Activated T-cell treated with anti-CD3 and anti-CD28 coated beads, Interleukin-2, amount 50 U/mL, for 4 hours (primary cell): ENCODE measurements around the gene DNAAF2. TPM values are rescaled to one million over a fixed set of nuclear protein-coding genes. Genes with fewer than 3 reads are reported as not detected.
"Not testable (repeated sequence)": the region's sequence is repeated elsewhere in the genome, so short reads cannot be mapped to it uniquely, and the experiment has no call there.

Experiments used
- ATAC-seq, 2 donors: fragments of 200-7000 bp; cut with Tn5 transposase; one replicate each; pipeline ENCODE4 v1.10.0; 2021
- DNase-seq: peaks from one replicate; pipeline ENCODE4 v3.0.0-alpha.2; 2020
- H3K27me3 Mint-ChIP-seq: one replicate; pipeline ENCODE4 v1.8.0; 2021; ENCODE audit warnings: low read depth, mixed read lengths
- H3K36me3 Mint-ChIP-seq: one replicate; pipeline ENCODE4 v1.8.0; 2022; ENCODE audit warnings: mixed read lengths; ENCODE audit not compliant: insufficient read depth
- H3K4me1 Mint-ChIP-seq: one replicate; pipeline ENCODE4 v1.8.0; 2021; ENCODE audit warnings: low read depth, mixed read lengths
- H3K4me3 Mint-ChIP-seq: one replicate; pipeline ENCODE4 v1.8.0; 2021; ENCODE audit warnings: mild to moderate bottlenecking, moderate library complexity, mixed read lengths
- H3K9me3 Mint-ChIP-seq: one replicate; pipeline ENCODE4 v1.8.0; 2021; ENCODE audit warnings: mixed read lengths
- total RNA-seq, 3 donors: library from RNA; stranded (reverse); gene quantifications; one replicate each; pipeline ENCODE4 v1.2.1, GENCODE V29; 2021

Gene DNAAF2, protein sequence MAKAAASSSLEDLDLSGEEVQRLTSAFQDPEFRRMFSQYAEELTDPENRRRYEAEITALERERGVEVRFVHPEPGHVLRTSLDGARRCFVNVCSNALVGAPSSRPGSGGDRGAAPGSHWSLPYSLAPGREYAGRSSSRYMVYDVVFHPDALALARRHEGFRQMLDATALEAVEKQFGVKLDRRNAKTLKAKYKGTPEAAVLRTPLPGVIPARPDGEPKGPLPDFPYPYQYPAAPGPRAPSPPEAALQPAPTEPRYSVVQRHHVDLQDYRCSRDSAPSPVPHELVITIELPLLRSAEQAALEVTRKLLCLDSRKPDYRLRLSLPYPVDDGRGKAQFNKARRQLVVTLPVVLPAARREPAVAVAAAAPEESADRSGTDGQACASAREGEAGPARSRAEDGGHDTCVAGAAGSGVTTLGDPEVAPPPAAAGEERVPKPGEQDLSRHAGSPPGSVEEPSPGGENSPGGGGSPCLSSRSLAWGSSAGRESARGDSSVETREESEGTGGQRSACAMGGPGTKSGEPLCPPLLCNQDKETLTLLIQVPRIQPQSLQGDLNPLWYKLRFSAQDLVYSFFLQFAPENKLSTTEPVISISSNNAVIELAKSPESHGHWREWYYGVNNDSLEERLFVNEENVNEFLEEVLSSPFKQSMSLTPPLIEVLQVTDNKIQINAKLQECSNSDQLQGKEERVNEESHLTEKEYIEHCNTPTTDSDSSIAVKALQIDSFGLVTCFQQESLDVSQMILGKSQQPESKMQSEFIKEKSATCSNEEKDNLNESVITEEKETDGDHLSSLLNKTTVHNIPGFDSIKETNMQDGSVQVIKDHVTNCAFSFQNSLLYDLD
- 10 to 100 TPM; 17.0 to 18.9 (median 17.3) TPM for total RNA-seq

DNA sequence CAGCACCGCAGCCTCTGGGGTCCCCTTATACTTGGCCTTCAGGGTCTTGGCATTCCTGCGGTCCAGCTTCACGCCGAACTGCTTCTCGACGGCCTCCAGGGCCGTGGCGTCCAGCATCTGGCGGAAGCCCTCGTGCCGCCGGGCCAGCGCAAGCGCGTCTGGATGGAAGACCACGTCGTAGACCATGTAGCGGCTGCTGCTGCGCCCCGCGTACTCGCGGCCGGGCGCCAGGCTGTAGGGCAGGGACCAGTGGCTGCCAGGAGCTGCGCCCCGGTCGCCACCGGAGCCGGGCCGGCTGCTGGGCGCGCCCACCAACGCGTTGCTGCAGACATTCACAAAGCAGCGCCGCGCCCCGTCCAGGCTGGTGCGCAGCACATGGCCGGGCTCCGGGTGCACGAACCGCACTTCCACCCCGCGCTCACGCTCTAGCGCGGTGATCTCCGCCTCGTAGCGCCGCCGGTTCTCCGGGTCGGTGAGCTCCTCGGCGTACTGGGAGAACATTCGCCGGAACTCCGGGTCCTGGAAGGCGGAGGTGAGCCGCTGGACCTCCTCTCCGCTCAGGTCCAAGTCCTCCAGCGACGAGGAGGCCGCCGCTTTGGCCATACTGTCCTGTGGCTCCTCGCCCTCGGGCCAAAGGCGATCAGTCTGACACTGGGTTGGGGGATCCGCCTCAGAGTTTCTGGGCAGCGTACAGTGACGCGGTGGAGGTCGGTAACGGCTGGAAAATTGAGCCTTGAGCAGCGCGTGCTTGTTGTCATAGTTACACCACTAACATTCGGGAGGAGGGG, at the start of gene DNAAF2:
DNAAF2 (minus strand) TSS at position 698 of the 788 bp plus-strand sequence; CDS start at position 603, 95 bp downstream.
- peak; percentile 46 to 47 for ATAC-seq
- Mint-ChIP-seq H3K36me3 (peaks cover 23% of the 10 kb centered on the region), H3K4me1 (peaks cover 45% of the 10 kb centered on the region), H3K9me3 (no peaks in the 10 kb centered on the region), H3K27me3 (no peaks in the 10 kb centered on the region), H3K4me3 (peak within 1 kb of the TSS; percentile 96)
- DNase-seq, result peak; percentile 55

- peaks cover under 1% of the 10 kb centered on the region for H3K9me3 Mint-ChIP-seq
- no peak for DNase-seq
- H3K4me1 Mint-ChIP-seq, result no peaks in the 10 kb centered on the region
- peak in 1 of 2 donors; percentile 52 for ATAC-seq
- no peak overlapping the region for H3K4me3 Mint-ChIP-seq
- H3K27me3 Mint-ChIP-seq, result no peaks in the 10 kb centered on the region
- H3K36me3 Mint-ChIP-seq, result peaks cover 9% of the 10 kb centered on the region
Observed at GRCh38 chr14:49679271-49679670, 44.2 kb upstream of the DNAAF2 start.

GRCh38 chr14:49677643-49678042, 42.6 kb upstream of the DNAAF2 start:
- no peak overlapping the region for H3K4me3 Mint-ChIP-seq
- no peaks in the 10 kb centered on the region for H3K4me1 Mint-ChIP-seq
- ATAC-seq, result peak; percentile 50 to 63
- H3K27me3 Mint-ChIP-seq, result no peaks in the 10 kb centered on the region
- peaks cover 15% of the 10 kb centered on the region for H3K36me3 Mint-ChIP-seq
- no peak for DNase-seq
- H3K9me3 Mint-ChIP-seq, result peaks cover 3% of the 10 kb centered on the region

DNA sequence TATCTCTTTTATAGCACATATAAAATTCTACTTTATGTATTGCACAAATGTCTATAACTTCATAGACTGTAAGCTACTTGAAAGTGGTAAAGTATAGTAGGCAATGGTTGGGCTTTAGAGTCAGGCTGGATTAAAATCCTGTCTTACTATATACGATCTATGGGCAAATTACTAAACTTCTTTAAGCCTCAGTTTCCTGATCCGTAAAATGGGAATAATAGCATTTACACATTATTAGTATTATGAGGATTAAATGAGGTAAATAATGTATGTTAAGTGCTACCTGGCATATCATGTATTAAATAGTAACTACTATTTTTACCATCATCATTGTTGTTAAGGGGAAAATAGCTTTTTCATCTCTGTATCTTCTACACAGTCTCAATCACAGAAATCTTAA, 38.5 kb upstream of the DNAAF2 start:
- Mint-ChIP-seq H3K27me3 (no peaks in the 10 kb centered on the region), H3K36me3 (peaks cover 10% of the 10 kb centered on the region), H3K9me3 (peaks cover 3% of the 10 kb centered on the region), H3K4me1 (no peaks in the 10 kb centered on the region), H3K4me3 (no peak overlapping the region)
- DNase-seq, result no peak
- no peak for ATAC-seq

DNA sequence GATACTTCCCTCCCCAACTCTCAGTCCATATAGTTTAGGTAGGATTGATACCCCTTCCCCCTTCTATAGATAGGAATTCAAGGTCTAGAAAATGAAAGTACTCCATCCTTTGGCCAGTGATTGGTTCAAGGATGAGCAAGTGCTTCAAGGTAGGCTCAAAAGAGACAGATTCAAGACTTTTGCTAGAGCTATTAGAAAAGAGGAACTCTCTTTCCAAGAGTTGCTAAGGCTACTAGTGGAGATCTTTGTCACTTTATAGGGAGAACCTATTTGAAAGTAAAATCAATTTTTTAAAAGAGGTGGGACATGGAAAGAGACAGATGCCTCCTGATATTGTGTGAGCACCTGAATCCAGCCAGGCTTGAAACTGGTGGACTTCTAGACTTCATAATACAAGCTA, 35.4 kb upstream of the DNAAF2 start:
- Mint-ChIP-seq H3K4me3 (no peak overlapping the region), H3K27me3 (no peaks in the 10 kb centered on the region), H3K36me3 (peaks cover 10% of the 10 kb centered on the region), H3K9me3 (peaks cover 3% of the 10 kb centered on the region), H3K4me1 (no peaks in the 10 kb centered on the region)
- ATAC-seq, result no peak
- no peak for DNase-seq

DNA sequence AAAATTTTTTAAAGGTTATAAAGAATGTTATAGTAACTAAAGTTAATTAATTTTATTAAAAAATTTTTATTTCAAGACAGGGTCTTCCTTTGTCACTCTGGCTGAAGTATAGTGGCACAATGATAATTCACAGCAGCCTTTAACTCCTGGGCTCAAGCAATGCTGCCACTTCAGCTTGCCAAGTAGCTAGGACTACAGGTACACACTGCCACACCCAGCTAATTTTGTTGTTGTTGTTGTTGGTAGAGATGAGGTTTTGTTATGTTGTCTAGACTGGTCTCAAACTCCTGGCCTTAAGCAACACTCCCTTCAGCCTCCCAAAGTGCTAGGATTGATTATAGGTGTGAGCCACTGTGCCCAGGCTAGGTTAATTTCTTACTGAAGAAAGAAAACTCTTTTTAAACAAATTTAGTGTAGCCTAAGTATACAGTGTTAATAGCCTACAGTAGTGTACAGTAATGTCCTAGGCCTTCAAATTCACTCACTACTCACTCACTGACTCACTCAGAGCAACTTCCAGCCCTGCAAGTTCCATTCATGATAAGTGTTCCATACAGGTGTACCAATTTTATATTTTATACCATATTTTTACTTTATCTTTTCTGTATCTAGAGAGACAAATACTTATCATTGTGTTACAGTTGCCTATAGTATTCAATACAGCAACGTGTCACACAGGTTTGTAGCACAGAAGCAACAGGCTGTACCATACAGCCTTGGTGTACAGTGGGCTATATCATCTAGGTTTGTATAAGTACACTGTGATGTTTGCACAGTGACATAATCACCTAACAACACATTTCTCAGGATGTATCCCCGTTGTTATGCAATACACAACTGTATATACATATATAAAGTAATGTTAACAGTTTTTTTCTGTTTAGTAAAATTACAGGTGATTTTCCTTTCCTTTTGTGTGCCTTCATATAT, 24.7 kb upstream of the DNAAF2 start:
- H3K36me3 Mint-ChIP-seq, result no peaks in the 10 kb centered on the region
- ATAC-seq (no peak), DNase-seq (no peak)
- H3K4me1 Mint-ChIP-seq, result no peaks in the 10 kb centered on the region
- H3K27me3 Mint-ChIP-seq, result no peaks in the 10 kb centered on the region
- no peak overlapping the region for H3K4me3 Mint-ChIP-seq
- no peaks in the 10 kb centered on the region for H3K9me3 Mint-ChIP-seq

DNA sequence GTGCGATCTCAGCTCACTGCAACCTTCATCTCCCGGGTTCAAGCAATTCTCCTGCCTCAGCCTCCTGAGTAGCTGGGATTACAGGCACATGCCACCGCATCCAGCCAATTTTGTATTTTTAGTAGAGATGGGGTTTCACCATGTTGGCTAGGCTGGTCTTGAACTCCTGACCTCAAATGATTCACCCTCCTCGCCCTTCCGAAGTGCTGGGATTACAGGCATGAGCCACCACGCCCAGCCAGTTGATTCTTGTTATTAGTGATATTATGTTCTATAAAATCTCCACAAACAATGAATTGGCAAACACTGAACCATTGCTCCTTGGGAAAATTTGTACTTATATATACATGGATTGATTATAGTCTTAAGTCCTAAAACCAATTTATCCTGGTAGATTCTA, 22.5 kb upstream of the DNAAF2 start:
- not testable (repeated sequence) for H3K9me3 Mint-ChIP-seq, H3K36me3 Mint-ChIP-seq, H3K4me3 Mint-ChIP-seq, ATAC-seq, H3K27me3 Mint-ChIP-seq, H3K4me1 Mint-ChIP-seq, DNase-seq

- no peak for DNase-seq
- no peak overlapping the region for H3K4me3 Mint-ChIP-seq
- H3K27me3 Mint-ChIP-seq, result no peaks in the 10 kb centered on the region
- peaks cover 2% of the 10 kb centered on the region for H3K4me1 Mint-ChIP-seq
- H3K9me3 Mint-ChIP-seq, result no peaks in the 10 kb centered on the region
- no peak for ATAC-seq
- peaks cover 4% of the 10 kb centered on the region for H3K36me3 Mint-ChIP-seq
Observed at GRCh38 chr14:49654511-49654910, 19.5 kb upstream of the DNAAF2 start.

DNA sequence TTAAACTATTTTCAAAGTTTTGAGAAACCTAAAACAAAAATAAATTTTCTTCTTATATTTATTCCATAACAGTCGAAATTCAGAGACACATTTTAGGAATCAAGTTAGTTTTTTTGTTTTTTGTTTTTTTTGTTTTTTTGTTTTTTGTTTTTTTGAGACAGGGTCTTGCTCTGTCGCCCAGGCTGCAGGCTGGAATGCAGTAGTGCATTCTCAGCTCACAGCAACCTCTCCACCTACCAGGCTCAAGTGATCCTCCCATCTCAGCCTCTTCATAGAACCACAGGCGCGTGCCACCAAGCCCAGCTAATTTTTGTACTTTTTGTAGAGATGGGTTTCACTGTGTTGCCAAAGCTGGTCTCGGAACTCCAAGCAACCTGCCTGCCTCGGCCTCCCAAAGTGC, 18.5 kb upstream of the DNAAF2 start:
- no peaks in the 10 kb centered on the region for H3K9me3 Mint-ChIP-seq
- no peak for DNase-seq
- peaks cover 2% of the 10 kb centered on the region for H3K4me1 Mint-ChIP-seq

DNA sequence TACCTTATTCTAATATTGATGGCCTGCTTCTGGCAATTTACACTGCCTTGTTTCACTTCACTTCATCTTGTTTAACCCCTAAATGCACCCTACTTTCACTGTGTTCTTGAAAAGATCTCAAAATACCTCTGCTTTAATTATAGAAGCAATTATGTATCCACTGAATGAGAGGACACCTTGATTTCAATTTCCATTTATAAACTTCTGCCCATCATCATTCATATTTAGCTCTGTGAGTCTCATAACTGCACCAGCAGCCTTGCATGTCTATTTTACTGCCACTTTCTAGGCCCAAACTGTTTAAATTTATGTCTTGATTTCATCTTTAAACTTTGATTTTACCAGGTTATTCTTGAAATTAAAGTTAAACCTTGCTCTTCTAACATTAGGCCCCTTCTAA, 7.1 kb upstream of the DNAAF2 start:
- H3K36me3 Mint-ChIP-seq, result peaks cover 30% of the 10 kb centered on the region
- H3K27me3 Mint-ChIP-seq, result no peaks in the 10 kb centered on the region
- peaks cover 56% of the 10 kb centered on the region for H3K4me1 Mint-ChIP-seq
- DNase-seq (no peak), ATAC-seq (no peak)
- no peaks in the 10 kb centered on the region for H3K9me3 Mint-ChIP-seq
- H3K4me3 Mint-ChIP-seq, result no peak overlapping the region

More for the DNA sequence above, 18.5 kb upstream of the DNAAF2 start:
- ATAC-seq, result no peak
- H3K4me3 Mint-ChIP-seq, result no peak overlapping the region
- no peaks in the 10 kb centered on the region for H3K27me3 Mint-ChIP-seq
- H3K36me3 Mint-ChIP-seq, result peaks cover 4% of the 10 kb centered on the region

GRCh38 chr14:49641697-49642129, 6.7 kb upstream of the DNAAF2 start:
- Mint-ChIP-seq H3K4me3 (no peak overlapping the region), H3K4me1 (peaks cover 56% of the 10 kb centered on the region), H3K36me3 (peaks cover 35% of the 10 kb centered on the region), H3K27me3 (no peaks in the 10 kb centered on the region), H3K9me3 (no peaks in the 10 kb centered on the region)
- ATAC-seq, result no peak
- DNase-seq, result no peak

GRCh38 chr14:49640540-49641417, 5.7 kb upstream of the DNAAF2 start:
- no peaks in the 10 kb centered on the region for H3K9me3 Mint-ChIP-seq

More at GRCh38 chr14:49640540-49641417, 5.7 kb upstream of the DNAAF2 start:
- H3K4me1 Mint-ChIP-seq, result peaks cover 62% of the 10 kb centered on the region
- peaks cover 38% of the 10 kb centered on the region for H3K36me3 Mint-ChIP-seq
- H3K27me3 Mint-ChIP-seq, result no peaks in the 10 kb centered on the region
- no peak overlapping the region for H3K4me3 Mint-ChIP-seq
- ATAC-seq (no peak), DNase-seq (no peak)
